ENCODE measurements around the gene FAM43A. TPM values are rescaled to one million over a fixed set of nuclear protein-coding genes. Genes with fewer than 3 reads are reported as not detected.

Gene FAM43A
- total and polyA plus RNA-seq, 2 of the 8 experiments (the other 6 are each of a cell fraction or from before 2014, with no cell fraction given): 2.3 to 2.6 TPM

DNA sequence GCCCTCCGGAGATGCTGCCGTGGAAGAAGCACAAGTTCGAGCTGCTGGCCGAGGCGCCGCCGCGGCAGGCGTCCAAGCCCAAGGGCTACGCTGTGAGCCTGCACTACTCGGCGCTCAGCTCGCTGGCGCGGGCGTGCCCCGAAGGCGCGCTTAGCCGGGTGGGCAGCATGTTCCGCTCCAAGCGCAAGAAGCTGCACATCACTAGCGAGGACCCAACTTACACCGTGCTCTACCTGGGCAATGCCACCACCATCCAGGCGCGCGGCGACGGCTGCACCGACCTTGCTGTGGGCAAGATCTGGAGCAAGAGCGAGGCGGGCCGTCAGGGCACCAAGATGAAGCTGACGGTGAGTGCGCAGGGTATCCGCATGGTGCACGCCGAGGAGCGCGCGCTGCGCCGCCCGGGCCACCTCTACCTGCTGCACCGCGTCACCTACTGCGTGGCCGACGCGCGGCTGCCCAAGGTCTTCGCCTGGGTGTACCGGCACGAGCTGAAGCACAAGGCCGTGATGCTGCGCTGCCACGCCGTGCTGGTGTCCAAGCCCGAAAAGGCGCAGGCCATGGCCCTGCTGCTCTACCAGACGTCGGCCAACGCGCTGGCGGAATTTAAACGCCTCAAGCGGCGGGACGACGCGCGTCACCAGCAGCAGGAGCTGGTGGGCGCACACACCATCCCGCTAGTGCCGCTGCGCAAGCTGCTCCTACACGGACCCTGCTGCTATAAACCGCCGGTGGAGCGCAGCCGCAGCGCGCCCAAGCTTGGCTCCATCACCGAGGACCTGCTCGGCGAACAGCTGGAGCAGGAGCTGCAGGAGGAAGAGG is 1.3 kb downstream of the FAM43A start (continued):
- TF ChIP-seq KDM4A (IDR thresholded peaks at IDR 0.05; ENCODE audit: low read depth, low read length, severe bottlenecking) (peak; percentile 90), TCF12 (IDR thresholded peaks at IDR 0.05; ENCODE audit: low read depth, low read length) (no peak), GABPA (IDR thresholded peaks at IDR 0.05; ENCODE audit: borderline replicate concordance, insufficient read depth, low read length) (no peak; the same call in 1 of the 2 replicates), CREB1 (IDR thresholded peaks at IDR 0.05) (peak; percentile 31; the same call in 1 of the 2 replicates), TAF7 (optimal IDR thresholded peaks at IDR 0.05; ENCODE audit: borderline replicate concordance, low read depth, low read length) (no peak), KDM1A (IDR thresholded peaks at IDR 0.05; ENCODE audit: borderline replicate concordance, low read length) (no peak; the same call in 1 of the 2 replicates), SP2 (IDR thresholded peaks at IDR 0.05; ENCODE audit: low read length) (no peak), TEAD4 (IDR thresholded peaks at IDR 0.05; ENCODE audit: low read depth, low read length) (no peak), BACH1 (IDR thresholded peaks at IDR 0.05; ENCODE audit: low read length) (no peak), CEBPB (IDR thresholded peaks at IDR 0.05; ENCODE audit: low read depth, low read length) (no peak), SP1 (IDR thresholded peaks at IDR 0.05; ENCODE audit: low read depth, low read length) (no peak), RBBP5 (IDR thresholded peaks at IDR 0.05; ENCODE audit: borderline replicate concordance, low read depth, low read length) (no peak), EZH2 (IDR thresholded peaks at IDR 0.05; ENCODE audit: low read depth, low read length, severe bottlenecking) (peak; percentile 73), RXRA (IDR thresholded peaks at IDR 0.05; ENCODE audit: insufficient read depth, low read depth, low read length) (no peak), POLR2A (IDR thresholded peaks at IDR 0.05; ENCODE audit: control extremely low read depth in 1 of 2, low read depth in 2 of 2, low read length in 2 of 2) (no peak), EP300 (IDR thresholded peaks at IDR 0.05; ENCODE audit: borderline replicate concordance in 1 of 2, low read depth in 2 of 2, low read length in 2 of 2) (no peak)
- TF ChIP-seq, protein P1, sequence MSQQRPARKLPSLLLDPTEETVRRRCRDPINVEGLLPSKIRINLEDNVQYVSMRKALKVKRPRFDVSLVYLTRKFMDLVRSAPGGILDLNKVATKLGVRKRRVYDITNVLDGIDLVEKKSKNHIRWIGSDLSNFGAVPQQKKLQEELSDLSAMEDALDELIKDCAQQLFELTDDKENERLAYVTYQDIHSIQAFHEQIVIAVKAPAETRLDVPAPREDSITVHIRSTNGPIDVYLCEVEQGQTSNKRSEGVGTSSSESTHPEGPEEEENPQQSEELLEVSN (IDR thresholded peaks at IDR 0.05): peak; percentile 92
- TF ChIP-seq, protein P2, sequence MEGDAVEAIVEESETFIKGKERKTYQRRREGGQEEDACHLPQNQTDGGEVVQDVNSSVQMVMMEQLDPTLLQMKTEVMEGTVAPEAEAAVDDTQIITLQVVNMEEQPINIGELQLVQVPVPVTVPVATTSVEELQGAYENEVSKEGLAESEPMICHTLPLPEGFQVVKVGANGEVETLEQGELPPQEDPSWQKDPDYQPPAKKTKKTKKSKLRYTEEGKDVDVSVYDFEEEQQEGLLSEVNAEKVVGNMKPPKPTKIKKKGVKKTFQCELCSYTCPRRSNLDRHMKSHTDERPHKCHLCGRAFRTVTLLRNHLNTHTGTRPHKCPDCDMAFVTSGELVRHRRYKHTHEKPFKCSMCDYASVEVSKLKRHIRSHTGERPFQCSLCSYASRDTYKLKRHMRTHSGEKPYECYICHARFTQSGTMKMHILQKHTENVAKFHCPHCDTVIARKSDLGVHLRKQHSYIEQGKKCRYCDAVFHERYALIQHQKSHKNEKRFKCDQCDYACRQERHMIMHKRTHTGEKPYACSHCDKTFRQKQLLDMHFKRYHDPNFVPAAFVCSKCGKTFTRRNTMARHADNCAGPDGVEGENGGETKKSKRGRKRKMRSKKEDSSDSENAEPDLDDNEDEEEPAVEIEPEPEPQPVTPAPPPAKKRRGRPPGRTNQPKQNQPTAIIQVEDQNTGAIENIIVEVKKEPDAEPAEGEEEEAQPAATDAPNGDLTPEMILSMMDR (IDR thresholded peaks at IDR 0.05; ENCODE audit: control extremely low read depth in 1 of 3, insufficient read depth in 1 of 3, low read depth in 1 of 3, low read length in 3 of 3): peak in 1 of 3 experiments; percentile 8; a peak in 1 of 4 replicates
- TF ChIP-seq, protein P3, sequence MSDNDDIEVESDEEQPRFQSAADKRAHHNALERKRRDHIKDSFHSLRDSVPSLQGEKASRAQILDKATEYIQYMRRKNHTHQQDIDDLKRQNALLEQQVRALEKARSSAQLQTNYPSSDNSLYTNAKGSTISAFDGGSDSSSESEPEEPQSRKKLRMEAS (IDR thresholded peaks at IDR 0.05): peak; percentile 94
